Activated CD8-positive, alpha-beta memory T cell treated with anti-CD3 and anti-CD28 coated beads for 36 hours (primary cell): ENCODE data around the gene MOSPD2. TPM values are rescaled to one million over a fixed set of nuclear protein-coding genes. Genes with fewer than 3 reads are reported as not detected.

ENCODE experiments used
- CTCF ChIA-PET: fragments of 350-600 bp; sonication (Branson Sonifier 250); formaldehyde crosslinking; loops from one replicate; lab custom pipeline; 2021; ENCODE audit warnings: antibody characterized with exemption; lab: Charles Lee
- POLR2A ChIA-PET: fragments of 350-600 bp; sonication (Branson Sonifier 250); formaldehyde crosslinking; loops from one replicate; lab custom pipeline; 2021; ENCODE audit warnings: antibody characterized with exemption; lab: Charles Lee
- total RNA-seq, 2 experiments: library from RNA; stranded (reverse); gene quantifications; one replicate each; pipeline ENCODE4 v1.2.3, GENCODE V29; 2021

Gene MOSPD2
- total RNA-seq, 2 experiments from 2014 or later: 8.2 to 9.5 TPM

DNA sequence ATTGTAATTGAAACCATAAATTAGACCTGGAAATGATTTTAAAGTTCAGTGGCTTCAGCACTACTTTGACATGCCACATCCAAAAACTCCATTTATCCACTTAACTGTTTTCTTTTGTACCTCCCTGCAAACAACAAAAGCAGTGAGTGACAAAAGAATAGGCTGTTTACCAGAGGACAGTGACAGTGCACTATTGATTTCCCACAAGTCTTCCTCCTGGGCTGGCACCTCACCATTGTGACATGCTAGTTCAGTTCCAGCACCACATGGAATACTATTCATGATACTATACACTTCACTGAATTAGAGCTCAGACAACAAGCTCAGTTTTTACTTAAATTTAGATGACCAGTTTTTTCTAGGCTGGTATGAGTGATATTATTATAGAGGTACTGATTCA is 29.3 kb downstream of the MOSPD2 start:
- ChIA-PET POLR2A (no interaction called here), CTCF (no interaction called here)

DNA sequence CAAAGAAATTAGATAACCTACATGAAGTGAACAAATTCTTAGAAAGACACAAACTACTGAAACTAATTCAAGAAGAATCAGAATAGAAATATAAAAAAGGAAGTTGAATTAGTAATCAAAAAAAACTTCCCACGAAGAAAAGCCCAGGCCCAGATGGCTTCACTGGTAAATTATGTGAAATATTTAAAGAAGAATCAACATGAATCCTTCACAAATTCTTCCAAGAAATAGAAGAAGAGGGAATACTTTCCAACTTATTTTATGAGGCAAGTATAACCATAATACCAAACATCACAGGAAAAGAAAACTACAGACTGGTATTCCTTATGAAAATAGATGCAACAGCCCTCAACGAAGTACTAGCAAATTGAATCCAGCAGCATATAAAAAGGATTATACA is 30.7 kb downstream of the MOSPD2 start:
- CTCF ChIA-PET: no interaction called here
- POLR2A ChIA-PET: no interaction called here

DNA sequence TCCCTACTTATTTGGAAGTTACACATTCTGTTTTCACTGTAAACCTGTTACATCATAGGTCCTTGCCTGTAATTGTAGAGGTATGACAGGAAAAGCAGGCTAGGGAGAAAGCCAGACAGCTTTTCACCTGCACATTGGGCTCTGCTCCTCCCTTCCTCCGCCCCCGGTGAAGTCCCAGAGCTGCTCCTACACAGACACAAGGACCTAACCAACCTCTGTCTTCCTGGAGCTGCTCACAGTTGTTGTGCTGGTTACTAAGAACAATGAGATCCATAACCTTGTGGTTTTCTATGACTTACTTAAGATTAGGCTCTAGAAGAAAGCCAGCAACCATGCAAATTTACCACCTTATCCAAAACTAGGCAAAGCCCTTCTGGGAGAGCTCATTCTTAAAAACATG is 40.0 kb downstream of the MOSPD2 start:
- ChIA-PET POLR2A (no interaction called here), CTCF (no interaction called here)

DNA sequence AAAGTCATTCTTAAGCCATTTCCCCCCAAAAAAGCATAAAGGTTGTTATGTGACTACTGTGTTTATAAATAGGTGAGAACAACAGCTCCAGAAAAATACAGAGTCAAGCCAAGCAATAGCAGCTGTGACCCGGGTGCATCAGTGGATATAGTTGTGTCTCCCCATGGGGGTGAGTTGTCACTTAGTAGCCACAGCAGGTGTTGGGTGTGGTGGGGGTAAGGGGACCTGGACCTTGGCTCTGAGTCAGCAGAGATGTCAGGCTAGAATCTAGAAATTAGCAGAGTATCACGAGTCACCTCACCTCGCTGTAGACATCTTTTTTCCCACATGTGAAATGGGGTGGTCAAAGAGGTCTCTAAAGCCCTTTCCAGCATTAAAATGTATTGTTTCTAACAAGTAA is 42.4 kb downstream of the MOSPD2 start:
- POLR2A ChIA-PET: no interaction called here

DNA sequence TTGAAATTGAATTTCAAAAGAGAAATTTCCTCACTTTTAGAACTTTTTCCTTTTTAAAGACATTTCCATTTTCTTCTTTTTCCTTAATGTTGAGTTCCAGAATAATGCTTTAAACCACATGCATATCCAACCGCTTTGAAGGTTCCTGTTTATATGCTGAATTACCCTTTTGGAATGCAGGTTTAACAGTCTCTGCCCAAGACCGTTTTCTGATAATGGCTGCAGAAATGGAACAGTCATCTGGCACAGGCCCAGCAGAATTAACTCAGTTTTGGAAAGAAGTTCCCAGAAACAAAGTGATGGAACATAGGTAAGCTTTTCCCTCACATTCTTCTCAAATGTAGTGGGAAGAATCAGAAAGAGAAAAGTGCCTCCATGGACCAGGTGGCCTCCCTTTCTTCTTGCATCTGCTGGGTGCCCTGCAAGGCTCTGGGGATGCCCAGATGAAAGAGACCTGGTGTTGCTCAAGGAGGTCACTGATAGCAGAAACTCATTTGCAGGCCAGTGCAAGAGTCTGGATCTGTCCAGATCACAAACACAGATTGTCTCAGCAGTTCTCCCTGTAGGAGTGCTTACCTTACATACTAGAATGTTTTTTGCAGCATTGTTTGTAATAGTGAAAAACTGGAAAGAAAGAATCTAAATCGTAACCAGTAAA is 42.9 kb downstream of the MOSPD2 start:
- ChIA-PET POLR2A (no interaction called here), CTCF (no interaction called here)

More for the DNA sequence above, 42.4 kb downstream of the MOSPD2 start:
- CTCF ChIA-PET: no interaction called here

DNA sequence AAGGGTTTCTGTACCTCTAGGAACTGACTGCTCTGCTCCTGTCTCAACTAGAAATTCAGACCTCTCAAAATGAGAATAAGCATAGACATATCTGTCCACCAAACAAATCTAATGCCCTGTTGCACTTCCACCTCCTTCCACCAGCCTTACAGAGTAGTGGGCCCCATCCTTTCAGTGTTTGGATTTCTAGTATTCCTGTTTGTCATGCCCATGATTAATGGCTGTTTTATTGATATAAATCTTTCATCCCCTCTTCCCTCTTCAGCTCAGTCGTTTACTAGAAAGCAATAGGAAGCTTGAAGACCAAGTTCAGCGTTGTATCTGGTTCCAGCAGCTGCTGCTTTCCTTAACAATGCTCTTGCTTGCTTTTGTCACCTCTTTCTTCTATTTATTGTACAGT is 46.2 kb downstream of the MOSPD2 start:
- POLR2A ChIA-PET: no interaction called here
- CTCF ChIA-PET: interaction anchor here (1.4 kb wide), 1 partner anchor 9 kb away, joined by 3 read pairs; no protein-coding TSS in a partner anchor

DNA sequence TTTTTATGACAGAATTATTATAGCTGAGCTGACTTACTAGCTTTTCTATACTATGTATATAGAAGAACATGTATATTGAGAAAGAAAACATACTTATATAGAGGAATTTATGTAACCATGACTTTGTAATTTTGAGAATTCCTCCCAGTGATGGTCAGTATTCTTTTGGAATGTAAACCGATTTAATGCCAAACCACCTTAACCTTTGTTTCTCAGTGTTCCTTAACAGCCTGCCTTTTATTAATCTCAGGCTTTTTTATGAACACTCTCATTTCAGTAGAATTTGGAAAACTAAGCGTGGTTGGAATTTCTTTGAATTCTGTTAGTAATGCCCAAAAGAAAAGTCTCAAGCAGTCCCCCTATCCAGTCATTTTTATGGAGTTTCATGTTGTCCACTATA is 47.0 kb downstream of the MOSPD2 start:
- ChIA-PET POLR2A (no interaction called here), CTCF (interaction anchor here (1.4 kb wide), 1 partner anchor 9 kb away, joined by 3 read pairs; no protein-coding TSS in a partner anchor)

DNA sequence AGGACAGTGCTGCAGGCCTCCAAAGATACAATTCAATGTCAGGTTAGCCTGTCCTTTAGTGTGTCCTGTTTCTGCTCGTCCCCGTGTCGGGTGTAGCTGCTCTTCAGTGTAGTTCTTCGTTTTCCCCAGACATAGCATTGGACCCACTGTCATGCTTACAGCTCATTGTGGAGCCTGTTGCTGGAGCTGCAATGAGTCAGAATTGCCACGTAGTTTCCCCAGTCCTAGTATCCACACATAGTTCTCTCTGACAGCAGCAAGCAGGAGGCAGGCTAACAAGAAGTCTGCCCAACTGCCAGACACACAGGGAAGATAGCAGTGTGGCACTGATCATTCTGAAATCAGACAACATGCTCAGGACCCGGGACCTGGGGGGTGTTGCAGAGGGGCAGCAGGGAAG is 49.2 kb downstream of the MOSPD2 start:
- ChIA-PET POLR2A (no interaction called here), CTCF (no interaction called here)

DNA sequence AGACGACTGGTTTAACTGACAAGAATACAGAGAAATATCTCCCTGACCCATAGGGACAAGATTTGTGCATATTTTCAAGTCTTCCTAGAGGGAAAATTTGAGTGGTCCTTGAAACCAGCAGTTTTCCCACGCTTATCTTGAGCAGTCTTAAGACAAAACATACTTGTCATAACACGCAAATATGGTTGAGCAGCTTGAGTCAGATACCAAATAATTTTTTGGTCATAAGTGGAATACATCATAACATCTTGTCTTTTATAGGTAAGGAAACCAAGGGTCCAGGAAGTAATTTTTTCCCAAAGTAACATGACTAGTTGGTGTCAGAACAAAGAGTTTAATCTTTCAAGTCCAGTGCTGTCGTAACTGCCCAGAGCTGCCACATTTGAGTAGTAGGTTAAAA is 50.5 kb downstream of the MOSPD2 start:
- ChIA-PET CTCF (no interaction called here), POLR2A (no interaction called here)

DNA sequence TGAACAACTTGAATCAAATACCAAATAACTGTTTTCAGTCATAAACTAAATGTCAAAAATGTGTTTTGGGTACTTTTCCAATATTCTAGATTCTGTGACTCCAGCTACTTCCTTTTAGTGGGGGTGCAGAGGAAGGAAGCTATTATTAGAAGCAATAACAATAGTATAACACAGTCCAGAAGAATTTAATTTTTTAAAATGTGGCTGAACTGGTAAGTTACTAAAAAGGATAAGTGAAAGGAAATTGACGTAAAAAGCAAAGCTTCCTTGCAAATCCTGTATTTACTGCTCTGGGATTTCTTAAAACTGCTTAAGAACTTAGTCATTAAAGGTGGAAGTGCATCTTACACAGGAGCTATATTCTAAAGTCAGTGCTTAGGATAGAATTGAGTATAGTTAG is 53.2 kb downstream of the MOSPD2 start:
- POLR2A ChIA-PET: no interaction called here
- CTCF ChIA-PET: no interaction called here

DNA sequence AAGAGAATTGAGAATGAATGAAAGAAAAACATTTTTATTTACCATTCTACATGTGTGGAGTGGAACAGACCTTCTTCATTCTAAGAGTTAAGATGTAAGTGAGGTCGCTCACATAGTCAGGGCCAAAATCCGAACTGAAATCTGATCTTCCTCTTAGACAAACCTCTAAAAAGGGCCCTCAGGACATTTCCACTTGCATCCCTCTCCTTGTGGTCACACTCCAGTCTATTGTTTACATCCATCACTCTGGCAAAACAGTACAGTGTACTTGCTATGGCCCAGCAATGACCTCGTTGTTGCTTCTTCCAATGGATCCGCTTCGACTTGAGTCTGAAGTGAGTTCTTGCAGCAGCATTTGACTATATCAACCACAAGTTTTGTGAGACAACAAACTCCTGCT is 54.2 kb downstream of the MOSPD2 start:
- CTCF ChIA-PET: no interaction called here
- POLR2A ChIA-PET: no interaction called here

DNA sequence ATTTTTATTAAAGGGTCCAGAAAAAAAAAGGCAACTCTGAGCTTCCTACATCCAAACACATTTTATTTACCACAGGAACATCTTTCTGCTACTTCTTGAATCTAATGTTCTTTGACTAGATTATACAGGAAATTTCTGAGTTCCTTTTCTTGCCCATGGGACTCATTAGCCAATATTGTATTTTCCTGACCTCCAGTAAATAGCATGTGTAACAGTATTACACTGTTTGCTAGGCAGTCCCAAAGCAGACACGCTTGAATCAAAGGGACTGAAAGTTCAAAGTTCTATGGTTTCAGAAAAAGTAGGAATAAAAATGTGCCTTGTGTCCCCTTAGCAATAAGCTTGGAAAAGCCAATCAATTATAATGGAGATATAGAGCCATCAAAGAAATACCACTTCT is 57.4 kb downstream of the MOSPD2 start:
- POLR2A ChIA-PET: no interaction called here

DNA sequence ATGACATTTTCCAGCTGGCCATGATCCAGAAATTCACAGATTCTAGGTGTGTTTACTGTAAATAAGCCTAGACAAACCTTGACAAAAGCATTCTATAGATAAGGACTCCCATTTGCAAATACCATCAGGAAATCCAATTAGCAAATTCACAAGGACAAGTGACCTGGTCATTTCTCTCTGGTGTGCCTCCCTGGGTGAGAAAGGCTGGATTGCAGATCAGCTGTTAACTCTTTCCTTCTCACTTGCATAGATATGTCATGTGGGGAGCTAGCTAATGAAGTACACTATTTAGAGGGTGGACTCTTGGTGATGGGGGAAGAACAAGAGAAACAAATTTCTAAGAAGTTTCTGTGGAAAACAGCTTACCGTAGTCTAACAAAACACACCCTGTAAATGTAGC is 58.9 kb downstream of the MOSPD2 start:
- ChIA-PET CTCF (no interaction called here), POLR2A (no interaction called here)

More for the DNA sequence above, 57.4 kb downstream of the MOSPD2 start:
- CTCF ChIA-PET: no interaction called here

DNA sequence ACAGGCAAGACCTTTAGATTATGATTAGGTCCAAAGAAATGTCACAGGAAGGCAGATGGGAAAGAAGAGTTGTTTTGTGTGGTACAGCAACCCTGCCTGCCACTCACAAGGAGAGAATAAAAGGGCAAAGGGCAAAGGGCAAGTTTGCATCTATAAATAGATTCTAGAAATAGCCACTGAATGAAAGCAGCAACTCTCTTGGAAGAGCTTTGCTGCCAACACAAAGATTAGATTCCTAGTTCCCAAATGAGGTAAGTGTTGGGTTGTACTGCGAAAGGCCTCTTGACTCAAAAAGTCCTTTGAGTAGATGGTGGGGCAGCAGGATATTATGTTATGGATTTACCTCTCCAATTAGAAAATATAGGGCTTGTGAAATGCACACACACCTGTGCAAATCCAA is 61.2 kb downstream of the MOSPD2 start:
- CTCF ChIA-PET: no interaction called here
- POLR2A ChIA-PET: no interaction called here

DNA sequence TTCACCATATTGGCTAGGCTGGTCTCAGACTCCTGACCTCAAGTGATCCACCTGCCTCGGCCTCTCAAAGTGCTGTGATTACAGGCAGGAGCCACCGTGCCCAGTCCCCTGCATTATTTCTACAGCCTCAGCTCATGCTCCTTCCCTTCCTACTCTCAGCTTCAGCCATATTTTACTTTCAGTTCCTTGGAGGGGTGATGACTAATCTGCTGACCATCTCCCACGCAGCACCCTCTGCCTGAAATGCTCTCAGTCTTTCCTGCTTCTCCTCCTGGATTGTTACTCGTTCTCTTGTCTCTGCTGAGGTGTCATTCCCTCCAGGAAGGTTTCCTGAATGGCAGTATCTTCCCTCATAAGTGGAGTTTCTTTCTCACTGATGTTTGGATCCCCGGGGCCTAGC is 63.3 kb downstream of the MOSPD2 start:
- POLR2A ChIA-PET: no interaction called here
- CTCF ChIA-PET: no interaction called here

DNA sequence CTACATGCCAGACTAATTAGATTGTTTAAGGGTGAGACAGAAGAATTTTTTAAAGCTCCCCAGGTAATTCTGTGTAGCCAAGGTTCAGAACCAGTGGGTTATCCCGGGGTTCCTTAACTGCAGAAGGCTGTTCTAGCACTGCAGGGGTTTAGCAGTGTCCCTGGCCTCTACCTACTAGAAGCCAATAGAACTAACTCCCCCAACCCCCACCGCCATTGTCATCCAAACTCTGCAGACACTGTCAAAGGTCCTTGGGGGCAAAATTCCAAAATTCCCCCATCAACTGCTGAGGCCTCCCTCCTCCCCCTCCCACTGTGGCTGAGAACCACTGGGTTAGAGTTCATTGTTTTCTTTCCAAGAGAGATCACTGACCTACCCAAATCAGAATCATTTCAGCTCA is 66.4 kb downstream of the MOSPD2 start:
- ChIA-PET CTCF (no interaction called here), POLR2A (no interaction called here)

DNA sequence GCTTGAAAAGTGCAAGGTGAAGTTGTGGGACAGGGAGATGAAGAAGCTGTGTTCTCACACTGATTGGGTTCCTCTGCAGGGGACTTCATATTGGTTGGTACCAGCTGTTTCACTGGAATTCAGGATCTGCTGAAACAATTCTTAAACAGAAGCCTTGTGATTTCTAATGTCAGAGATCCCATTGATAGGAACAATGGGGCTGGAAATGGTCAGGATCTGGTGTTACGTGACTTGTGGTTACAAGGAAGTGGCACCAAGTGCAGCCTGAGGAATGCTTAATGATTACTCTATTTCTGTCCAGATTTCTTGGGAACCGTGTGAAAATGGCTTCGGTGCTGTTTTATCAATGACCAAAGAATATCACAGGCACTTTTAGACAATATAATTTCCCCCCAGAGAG is 68.1 kb downstream of the MOSPD2 start:
- POLR2A ChIA-PET: no interaction called here

DNA sequence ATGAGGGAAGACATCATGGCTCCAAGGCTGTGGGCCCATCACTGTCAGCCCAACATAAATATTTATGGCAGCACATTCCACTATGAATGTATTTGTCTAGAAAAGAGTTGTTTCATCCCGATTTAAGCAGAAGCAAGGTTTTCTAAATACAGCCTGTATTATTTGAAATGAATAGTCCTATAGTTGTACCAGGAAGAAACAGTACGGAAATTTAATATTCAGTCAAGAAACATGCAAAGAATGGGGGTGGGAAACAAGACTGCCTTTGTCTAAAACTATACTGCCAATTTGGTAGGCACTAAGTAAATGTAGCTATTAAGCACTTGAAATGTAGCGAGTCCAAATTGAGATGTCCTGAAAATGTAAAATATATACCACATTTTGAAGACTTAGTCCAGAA is 69.1 kb downstream of the MOSPD2 start:
- CTCF ChIA-PET: interaction anchor here (0.6 kb wide), 1 partner anchor 10 kb away, joined by 5 read pairs; no protein-coding TSS in a partner anchor

More for the DNA sequence above, 68.1 kb downstream of the MOSPD2 start:
- CTCF ChIA-PET: no interaction called here

DNA sequence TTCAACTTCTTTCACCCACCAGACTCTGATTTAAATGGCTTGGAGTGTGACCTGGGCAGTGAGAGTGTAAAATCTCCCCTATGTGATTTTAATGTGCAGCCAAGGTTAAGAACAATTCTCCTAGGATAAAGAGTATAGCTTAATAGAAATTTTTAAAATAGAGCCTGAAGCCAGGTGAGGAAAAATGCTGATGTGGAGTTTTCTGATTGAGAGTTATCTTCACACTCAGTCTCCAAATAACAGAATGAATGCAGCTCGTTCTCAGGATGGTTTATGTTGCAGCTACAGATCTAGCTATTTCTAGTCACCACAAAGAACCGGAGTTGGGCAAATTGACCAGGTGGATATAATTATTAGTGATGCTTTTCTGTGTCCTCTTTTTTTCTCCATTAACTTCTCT is 70.7 kb downstream of the MOSPD2 start:
- POLR2A ChIA-PET: no interaction called here
- CTCF ChIA-PET: no interaction called here

More for the DNA sequence above, 69.1 kb downstream of the MOSPD2 start:
- POLR2A ChIA-PET: no interaction called here

DNA sequence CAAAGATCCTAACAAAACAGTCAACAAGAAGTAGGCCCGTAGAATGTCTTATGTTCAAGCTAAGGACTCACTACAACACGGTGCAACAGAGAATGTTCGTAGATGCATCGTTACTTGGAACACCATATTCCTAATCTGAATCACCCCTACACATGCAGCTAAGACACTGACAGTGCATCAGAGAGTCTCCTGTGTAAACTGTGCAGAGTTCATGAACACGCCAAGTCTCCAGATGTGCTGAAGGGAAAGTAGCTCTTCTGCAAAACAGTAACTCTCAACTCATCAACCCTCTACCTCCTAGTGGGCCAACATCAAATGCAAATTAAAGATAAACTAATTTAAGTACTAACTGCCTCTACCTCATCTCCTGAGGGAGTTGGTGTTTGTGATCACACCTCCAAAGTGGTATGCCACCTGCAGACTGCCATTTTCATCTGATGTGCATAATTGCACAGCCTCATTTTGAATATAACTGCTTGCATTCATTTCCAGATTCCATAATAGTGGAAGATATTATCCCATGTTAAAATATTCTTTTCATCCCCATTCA is 73.5 kb downstream of the MOSPD2 start:
- ChIA-PET POLR2A (no interaction called here), CTCF (no interaction called here)

DNA sequence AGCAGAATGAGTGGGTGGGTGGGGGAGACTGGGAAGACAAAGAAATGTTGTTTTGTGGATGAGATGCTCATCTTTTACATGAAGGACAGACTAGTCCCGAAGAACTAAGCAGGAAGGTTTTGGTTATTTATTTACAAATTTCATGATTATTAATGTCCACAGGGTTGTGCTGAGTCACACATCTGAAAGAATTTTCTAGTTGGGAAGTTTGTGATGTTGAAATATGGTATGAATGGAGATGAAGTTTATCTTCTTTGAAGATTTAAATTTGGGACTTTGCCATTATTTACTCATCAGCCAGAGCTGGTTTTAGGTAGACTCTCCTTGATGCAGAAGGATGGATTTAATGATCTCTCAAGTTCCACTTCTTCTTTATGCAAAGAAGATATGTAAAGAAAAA is 75.5 kb downstream of the MOSPD2 start:
- CTCF ChIA-PET: interaction anchor here (0.7 kb wide), 1 partner anchor 140 kb away, joined by 3 read pairs; no protein-coding TSS in a partner anchor
- POLR2A ChIA-PET: no interaction called here
